ENCODE measurements around the gene VASP. TPM values are rescaled to one million over a fixed set of nuclear protein-coding genes. Genes with fewer than 3 reads are reported as not detected.

The VASP gene
- total and polyA plus RNA-seq, 2 of the 13 experiments (the other 11 are each of a cell fraction or from before 2014, with no cell fraction given): 41.8 to 67.1 TPM

DNA sequence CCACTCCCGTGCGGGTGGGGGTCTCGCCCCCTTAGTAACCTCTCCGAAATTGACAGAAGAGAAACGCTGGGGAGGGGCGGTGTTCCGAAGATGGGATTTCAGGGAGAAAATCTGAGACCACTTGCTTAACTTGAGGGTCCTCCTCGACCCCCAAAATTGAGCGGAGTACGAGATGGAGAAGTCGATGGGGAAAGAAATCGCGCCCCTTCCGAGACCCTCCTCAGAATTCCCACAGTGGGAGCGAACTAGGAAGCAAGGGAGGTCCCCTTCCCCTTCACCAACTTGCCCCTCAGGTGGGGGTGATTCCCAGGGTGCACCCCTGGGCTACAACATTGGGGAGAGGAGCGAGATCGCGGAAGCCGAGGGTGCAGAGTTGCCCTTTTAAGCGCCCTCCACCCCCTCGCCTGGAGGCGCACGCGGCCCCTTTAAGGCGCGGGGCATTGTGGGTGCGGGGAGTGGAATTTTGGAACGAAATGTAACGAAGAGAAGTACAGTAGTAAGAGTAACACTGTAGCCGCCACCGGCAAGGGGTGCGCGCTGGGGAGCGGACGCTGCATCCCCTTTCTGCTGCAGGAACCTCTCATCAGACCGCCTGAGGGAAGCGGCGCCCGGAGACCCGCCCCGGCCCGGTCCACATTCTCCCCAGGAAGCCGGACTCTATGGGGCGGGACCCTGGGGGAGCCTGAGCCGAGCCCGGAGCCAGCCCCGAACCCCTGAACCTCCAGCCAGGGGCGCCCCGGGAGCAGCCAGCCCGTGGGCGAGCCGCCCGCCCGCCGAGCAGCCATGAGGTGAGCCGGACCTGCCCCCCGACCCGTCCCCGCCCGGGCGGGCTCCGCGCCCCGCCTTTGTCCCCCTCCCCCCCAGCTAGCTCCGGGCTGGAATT, at the start of gene VASP (continued):
- peak; percentile 14; the same call in 1 of the 2 replicates for TF ChIP-seq NR2C2 (CRISPR knock-in tag; IDR thresholded peaks at IDR 0.05; ENCODE audit: borderline replicate concordance)
- no peak for TF ChIP-seq NR3C1 (CRISPR knock-in tag; IDR thresholded peaks at IDR 0.05)
- TF ChIP-seq MIXL1 (CRISPR knock-in tag; IDR thresholded peaks at IDR 0.05): no peak; the same call in 1 of the 2 replicates
- TF ChIP-seq ZNF121 (CRISPR knock-in tag; IDR thresholded peaks at IDR 0.05): no peak
- no peak for TF ChIP-seq ZNF354B (CRISPR knock-in tag; IDR thresholded peaks at IDR 0.05)
- TF ChIP-seq ZNF678 (CRISPR knock-in tag; IDR thresholded peaks at IDR 0.05): no peak; the same call in 1 of the 2 replicates
- no peak; the same call in 1 of the 2 replicates for TF ChIP-seq NFYC (CRISPR knock-in tag; IDR thresholded peaks at IDR 0.05)
- no peak for TF ChIP-seq NFRKB (IDR thresholded peaks at IDR 0.05)
- TF ChIP-seq ZNF34 (CRISPR knock-in tag; IDR thresholded peaks at IDR 0.05; ENCODE audit: borderline replicate concordance): no peak
- peak; percentile 27; the same call in 1 of the 2 replicates for TF ChIP-seq CREM (IDR thresholded peaks at IDR 0.05)
- no peak for TF ChIP-seq CREM (CRISPR knock-in tag; IDR thresholded peaks at IDR 0.05)
- peak; percentile 50 for TF ChIP-seq ELF1 (CRISPR knock-in tag; IDR thresholded peaks at IDR 0.05)
- TF ChIP-seq REPIN1 (CRISPR knock-in tag; IDR thresholded peaks at IDR 0.05; ENCODE audit: borderline replicate concordance, low read depth): peak; percentile 75
- no peak for TF ChIP-seq ZNF12 (CRISPR knock-in tag; IDR thresholded peaks at IDR 0.05)
- TF ChIP-seq SMC3 (IDR thresholded peaks at IDR 0.05; ENCODE audit: low read length): no peak
- no peak for TF ChIP-seq CAMTA2 (CRISPR knock-in tag; IDR thresholded peaks at IDR 0.05; ENCODE audit: borderline replicate concordance)
- TF ChIP-seq, protein P1, sequence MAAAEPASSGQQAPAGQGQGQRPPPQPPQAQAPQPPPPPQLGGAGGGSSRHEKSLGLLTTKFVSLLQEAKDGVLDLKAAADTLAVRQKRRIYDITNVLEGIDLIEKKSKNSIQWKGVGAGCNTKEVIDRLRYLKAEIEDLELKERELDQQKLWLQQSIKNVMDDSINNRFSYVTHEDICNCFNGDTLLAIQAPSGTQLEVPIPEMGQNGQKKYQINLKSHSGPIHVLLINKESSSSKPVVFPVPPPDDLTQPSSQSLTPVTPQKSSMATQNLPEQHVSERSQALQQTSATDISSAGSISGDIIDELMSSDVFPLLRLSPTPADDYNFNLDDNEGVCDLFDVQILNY (CRISPR knock-in tag; conservative IDR thresholded peaks at IDR 0.05): 0 out of 2 replicates have a peak, but pooled peaks have one; percentile 10
- TF ChIP-seq, protein P2, sequence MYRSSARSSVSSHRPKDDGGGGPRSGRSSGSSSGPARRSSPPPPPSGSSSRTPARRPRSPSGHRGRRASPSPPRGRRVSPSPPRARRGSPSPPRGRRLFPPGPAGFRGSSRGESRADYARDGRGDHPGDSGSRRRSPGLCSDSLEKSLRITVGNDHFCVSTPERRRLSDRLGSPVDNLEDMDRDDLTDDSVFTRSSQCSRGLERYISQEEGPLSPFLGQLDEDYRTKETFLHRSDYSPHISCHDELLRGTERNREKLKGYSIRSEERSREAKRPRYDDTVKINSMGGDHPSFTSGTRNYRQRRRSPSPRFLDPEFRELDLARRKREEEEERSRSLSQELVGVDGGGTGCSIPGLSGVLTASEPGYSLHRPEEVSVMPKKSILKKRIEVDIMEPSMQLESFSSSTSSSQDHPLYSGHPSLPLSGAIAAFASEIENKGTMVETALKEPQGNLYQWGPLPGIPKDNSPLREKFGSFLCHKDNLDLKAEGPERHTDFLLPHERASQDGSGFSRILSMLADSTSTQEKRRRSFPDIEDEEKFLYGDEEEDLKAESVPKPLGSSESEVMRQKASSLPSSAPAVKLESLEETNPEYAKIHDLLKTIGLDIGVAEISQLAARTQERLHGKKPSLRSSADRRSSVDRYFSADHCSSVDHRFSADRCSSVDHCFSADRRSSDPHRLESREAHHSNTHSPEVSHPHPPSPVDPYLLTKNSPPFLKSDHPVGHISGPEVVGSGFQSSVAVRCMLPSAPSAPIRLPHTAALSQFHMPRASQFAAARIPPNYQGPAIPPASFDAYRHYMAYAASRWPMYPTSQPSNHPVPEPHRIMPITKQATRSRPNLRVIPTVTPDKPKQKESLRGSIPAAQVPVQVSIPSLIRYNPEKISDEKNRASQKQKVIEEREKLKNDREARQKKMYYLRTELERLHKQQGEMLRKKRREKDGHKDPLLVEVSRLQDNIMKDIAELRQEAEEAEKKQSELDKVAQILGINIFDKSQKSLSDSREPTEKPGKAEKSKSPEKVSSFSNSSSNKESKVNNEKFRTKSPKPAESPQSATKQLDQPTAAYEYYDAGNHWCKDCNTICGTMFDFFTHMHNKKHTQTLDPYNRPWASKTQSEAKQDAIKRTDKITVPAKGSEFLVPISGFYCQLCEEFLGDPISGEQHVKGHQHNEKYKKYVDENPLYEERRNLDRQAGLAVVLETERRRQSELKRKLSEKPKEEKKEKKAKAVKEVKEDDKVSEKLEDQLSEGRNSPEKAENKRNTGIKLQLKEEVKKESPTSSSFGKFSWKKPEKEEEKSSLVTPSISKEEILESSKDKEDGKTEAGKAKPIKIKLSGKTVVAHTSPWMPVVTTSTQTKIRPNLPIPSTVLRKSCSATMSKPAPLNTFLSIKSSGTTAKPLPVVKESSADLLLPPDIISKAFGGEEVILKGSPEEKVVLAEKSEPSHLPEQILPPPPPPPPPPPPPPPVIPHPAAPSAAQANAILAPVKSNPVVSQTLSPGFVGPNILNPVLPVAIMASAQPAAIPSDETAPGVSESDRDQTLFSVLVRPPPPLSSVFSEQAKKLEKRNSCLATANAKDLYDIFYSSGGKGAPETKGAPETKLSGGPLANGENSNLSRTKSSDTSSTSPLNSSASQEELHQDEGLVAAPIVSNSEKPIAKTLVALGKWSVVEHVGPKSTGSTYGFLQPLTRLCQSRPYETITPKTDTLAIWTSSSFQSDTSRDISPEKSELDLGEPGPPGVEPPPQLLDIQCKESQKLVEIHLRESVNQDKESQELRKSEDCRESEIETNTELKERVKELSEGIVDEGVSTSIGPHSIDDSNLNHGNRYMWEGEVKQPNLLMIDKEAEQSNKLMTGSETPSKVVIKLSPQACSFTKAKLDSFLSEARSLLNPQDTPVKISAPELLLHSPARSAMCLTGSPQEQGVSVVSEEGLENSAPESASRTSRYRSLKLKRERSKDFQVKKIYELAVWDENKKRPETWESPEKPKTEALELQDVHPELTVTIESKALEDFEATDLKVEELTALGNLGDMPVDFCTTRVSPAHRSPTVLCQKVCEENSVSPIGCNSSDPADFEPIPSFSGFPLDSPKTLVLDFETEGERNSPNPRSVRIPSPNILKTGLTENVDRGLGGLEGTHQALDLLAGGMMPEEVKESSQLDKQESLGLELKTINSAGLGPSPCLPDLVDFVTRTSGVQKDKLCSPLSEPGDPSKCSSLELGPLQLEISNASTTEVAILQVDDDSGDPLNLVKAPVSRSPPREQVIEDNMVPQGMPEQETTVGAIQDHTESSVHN (CRISPR knock-in tag; IDR thresholded peaks at IDR 0.05): 0 out of 2 replicates have a peak, but pooled peaks have one; percentile 24
- no peak for TF ChIP-seq ZFP36L1 (CRISPR knock-in tag; IDR thresholded peaks at IDR 0.05)
- no peak; the same call in 1 of the 2 replicates for TF ChIP-seq NCOA5 (CRISPR knock-in tag; IDR thresholded peaks at IDR 0.05)
- TF ChIP-seq, protein P3, sequence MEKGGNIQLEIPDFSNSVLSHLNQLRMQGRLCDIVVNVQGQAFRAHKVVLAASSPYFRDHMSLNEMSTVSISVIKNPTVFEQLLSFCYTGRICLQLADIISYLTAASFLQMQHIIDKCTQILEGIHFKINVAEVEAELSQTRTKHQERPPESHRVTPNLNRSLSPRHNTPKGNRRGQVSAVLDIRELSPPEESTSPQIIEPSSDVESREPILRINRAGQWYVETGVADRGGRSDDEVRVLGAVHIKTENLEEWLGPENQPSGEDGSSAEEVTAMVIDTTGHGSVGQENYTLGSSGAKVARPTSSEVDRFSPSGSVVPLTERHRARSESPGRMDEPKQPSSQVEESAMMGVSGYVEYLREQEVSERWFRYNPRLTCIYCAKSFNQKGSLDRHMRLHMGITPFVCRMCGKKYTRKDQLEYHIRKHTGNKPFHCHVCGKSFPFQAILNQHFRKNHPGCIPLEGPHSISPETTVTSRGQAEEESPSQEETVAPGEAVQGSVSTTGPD (CRISPR knock-in tag; IDR thresholded peaks at IDR 0.05): no peak
